ENCODE results near the gene RPIA.

DNA sequence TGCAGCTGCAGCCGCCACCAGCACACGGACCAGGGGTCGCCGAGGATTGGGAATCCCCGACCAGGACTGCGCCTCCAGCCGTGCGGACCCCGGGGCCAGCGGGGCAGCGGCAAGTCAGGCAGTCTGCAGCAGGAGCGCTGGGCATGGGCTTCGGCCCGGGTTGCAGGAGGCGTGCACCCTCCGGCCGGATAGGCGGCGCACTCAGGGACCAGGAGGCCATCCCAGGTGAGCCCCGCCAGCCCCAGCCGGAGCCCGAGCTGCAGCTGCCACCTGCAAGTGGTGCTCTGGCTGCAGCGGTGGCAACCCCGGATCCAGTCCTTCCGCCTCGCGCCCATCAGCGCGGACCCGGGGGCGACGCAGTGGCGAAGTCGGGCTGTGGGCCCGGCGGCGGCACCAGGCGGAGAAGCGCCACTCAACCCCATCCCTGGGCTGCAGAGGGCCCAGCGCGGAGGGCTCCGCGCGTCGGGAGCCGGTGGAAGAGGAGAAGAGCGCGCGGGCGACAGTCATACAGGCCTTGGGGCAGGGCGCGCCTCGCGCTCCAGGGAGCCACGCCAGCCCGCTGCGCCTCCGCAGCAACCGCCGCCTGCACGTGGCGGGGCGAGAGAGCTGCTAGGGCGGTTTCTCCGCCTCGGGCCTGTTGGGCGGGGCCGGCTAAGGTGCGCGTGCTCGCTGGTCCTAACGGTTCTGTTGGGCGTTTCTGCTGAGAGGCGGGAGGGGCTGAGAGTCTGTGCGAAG, 73.8 kb downstream of the RPIA start:
- no peak for TF ChIP-seq ISL1 (CRISPR knock-in tag; IDR thresholded peaks at IDR 0.05)
- TF ChIP-seq, protein P1, sequence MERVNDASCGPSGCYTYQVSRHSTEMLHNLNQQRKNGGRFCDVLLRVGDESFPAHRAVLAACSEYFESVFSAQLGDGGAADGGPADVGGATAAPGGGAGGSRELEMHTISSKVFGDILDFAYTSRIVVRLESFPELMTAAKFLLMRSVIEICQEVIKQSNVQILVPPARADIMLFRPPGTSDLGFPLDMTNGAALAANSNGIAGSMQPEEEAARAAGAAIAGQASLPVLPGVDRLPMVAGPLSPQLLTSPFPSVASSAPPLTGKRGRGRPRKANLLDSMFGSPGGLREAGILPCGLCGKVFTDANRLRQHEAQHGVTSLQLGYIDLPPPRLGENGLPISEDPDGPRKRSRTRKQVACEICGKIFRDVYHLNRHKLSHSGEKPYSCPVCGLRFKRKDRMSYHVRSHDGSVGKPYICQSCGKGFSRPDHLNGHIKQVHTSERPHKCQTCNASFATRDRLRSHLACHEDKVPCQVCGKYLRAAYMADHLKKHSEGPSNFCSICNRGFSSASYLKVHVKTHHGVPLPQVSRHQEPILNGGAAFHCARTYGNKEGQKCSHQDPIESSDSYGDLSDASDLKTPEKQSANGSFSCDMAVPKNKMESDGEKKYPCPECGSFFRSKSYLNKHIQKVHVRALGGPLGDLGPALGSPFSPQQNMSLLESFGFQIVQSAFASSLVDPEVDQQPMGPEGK (CRISPR knock-in tag; IDR thresholded peaks at IDR 0.05; ENCODE audit: borderline replicate concordance) = no peak
- no peak for TF ChIP-seq ZFP30 (CRISPR knock-in tag; IDR thresholded peaks at IDR 0.05)
- TF ChIP-seq, protein P2, sequence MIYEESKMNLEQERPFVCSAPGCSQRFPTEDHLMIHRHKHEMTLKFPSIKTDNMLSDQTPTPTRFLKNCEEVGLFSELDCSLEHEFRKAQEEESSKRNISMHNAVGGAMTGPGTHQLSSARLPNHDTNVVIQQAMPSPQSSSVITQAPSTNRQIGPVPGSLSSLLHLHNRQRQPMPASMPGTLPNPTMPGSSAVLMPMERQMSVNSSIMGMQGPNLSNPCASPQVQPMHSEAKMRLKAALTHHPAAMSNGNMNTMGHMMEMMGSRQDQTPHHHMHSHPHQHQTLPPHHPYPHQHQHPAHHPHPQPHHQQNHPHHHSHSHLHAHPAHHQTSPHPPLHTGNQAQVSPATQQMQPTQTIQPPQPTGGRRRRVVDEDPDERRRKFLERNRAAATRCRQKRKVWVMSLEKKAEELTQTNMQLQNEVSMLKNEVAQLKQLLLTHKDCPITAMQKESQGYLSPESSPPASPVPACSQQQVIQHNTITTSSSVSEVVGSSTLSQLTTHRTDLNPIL (CRISPR knock-in tag; IDR thresholded peaks at IDR 0.05; ENCODE audit: low read depth) = no peak
- TF ChIP-seq PPARA (CRISPR knock-in tag; IDR thresholded peaks at IDR 0.05; ENCODE audit: borderline replicate concordance) = no peak
- TF ChIP-seq, protein P3, sequence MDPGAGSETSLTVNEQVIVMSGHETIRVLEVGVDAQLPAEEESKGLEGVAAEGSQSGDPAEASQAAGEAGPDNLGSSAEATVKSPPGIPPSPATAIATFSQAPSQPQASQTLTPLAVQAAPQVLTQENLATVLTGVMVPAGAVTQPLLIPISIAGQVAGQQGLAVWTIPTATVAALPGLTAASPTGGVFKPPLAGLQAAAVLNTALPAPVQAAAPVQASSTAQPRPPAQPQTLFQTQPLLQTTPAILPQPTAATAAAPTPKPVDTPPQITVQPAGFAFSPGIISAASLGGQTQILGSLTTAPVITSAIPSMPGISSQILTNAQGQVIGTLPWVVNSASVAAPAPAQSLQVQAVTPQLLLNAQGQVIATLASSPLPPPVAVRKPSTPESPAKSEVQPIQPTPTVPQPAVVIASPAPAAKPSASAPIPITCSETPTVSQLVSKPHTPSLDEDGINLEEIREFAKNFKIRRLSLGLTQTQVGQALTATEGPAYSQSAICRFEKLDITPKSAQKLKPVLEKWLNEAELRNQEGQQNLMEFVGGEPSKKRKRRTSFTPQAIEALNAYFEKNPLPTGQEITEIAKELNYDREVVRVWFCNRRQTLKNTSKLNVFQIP (CRISPR knock-in tag; IDR thresholded peaks at IDR 0.05; ENCODE audit: borderline replicate concordance, low read depth) = no peak

Data from SK-N-SH treated with all-trans-retinoic acid at 6 μM for 48 hours (cell line).